DOHH2 (cell line): ENCODE results near the gene IRAK3.

Source experiments
- CTCF ChIP-seq: fragments of 200-600 bp; sonication (generic); IDR thresholded peaks from one replicate; pipeline ENCODE4 v1.5.1; 2014; ENCODE audit warnings: antibody characterized with exemption, mild to moderate bottlenecking, low read depth, low read length; ENCODE audit not compliant: poor library complexity, severe bottlenecking
- EZH2phosphoT487 ChIP-seq: fragments of 200-600 bp; sonication (generic); IDR thresholded peaks from 2 replicates; pipeline ENCODE4 v1.6.1; 2017; ENCODE audit warnings: borderline replicate concordance, mild to moderate bottlenecking, antibody characterized with exemption, low read length, moderate library complexity, mixed read lengths

- no peak for TF ChIP-seq CTCF
- no peak for TF ChIP-seq EZH2phosphoT487
These were observed 7.8 kb downstream of the IRAK3 start for GRCh38 chr12:66196806-66197205.
